ENCODE measurements around the gene PXN.

DNA sequence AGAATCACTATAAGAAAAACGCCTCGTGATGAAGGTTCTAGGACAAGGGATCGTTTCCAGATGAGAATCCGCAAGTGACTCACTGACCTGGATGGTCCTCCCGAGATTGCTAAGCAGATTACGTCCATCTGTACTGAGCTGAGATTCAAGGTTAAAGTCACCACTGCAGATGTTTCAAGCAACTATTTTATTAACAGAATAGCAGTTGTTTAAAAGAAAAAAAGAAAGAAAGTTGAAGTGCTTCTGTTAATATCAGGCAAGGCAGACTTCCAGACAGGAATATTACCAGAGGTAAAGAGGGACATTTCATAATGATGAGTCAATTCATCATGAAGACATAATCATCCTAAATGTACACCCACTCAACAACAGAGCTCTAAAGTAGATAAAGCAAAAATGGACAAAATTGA, 17.9 kb downstream of the PXN start:
- TF ChIP-seq, protein P1, sequence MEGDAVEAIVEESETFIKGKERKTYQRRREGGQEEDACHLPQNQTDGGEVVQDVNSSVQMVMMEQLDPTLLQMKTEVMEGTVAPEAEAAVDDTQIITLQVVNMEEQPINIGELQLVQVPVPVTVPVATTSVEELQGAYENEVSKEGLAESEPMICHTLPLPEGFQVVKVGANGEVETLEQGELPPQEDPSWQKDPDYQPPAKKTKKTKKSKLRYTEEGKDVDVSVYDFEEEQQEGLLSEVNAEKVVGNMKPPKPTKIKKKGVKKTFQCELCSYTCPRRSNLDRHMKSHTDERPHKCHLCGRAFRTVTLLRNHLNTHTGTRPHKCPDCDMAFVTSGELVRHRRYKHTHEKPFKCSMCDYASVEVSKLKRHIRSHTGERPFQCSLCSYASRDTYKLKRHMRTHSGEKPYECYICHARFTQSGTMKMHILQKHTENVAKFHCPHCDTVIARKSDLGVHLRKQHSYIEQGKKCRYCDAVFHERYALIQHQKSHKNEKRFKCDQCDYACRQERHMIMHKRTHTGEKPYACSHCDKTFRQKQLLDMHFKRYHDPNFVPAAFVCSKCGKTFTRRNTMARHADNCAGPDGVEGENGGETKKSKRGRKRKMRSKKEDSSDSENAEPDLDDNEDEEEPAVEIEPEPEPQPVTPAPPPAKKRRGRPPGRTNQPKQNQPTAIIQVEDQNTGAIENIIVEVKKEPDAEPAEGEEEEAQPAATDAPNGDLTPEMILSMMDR (IDR thresholded peaks at IDR 0.05), result no peak
- TF ChIP-seq POLR2A (IDR thresholded peaks at IDR 0.05), result no peak
